GM21515 (cell line): ENCODE results near the gene RUNX1.
"Not testable (repeated sequence)": the region's sequence is repeated elsewhere in the genome, so short reads cannot be mapped to it uniquely, and the experiment has no call there.

Source experiments
- ATAC-seq: cut with Tn5 transposase; IDR thresholded peaks from one replicate; pipeline ENCODE4 v1.9.1; 2021; ENCODE audit not compliant: unreplicated experiment

Gene RUNX1

DNA sequence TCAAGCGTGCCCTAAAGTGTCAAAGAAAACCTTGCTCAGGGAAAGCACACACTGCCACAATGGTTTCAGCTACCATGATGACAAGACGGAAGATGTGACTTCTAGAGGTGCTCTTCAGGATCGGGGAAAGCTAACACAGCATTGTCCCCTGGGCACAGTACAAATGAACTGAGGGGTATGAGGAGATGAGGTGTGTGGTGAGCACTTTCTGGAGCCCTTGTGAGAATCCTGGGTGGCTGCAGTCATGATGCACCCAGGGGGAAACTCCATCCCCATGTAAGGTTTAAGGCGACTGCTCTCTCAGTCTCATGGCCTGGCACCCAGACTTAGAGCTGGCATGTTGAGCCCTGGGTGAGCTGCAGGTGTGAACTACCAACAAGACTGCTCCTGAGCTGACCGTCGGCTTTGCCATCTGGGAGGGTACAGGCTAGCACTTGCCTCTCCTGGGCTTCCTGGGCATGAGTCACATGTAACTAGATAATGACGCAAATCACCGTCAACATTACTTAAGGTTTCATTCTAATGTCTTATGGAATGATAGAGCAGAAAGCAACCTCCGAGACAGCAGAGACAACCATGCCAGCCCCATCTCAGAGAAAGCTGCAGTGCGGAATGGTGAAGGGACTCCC lies 235.7 kb downstream of the RUNX1 start:
- ATAC-seq, result no peak

GRCh38 chr21:34812504-34813265 lies 236.4 kb downstream of the RUNX1 start:
- ATAC-seq, result no peak

DNA sequence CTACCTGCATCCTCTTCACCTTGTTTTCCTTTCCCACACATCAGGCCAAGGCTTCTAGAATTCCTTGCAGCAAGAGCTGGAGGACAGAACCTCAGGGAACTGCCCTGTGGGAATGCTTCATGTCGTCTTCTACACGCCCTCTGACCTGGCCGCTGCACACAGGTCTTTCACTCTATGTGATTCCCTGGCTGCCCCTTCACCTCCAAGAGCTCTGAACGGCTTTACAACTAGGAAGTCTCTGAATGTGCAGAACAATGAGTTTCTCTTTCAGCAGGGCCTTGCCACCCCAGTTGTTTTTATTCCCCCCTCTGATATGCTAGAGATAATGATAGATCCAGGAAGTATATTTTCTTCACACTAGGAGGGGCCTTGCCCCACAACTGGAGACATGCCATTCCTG lies 237.7 kb downstream of the RUNX1 start:
- no peak for ATAC-seq

DNA sequence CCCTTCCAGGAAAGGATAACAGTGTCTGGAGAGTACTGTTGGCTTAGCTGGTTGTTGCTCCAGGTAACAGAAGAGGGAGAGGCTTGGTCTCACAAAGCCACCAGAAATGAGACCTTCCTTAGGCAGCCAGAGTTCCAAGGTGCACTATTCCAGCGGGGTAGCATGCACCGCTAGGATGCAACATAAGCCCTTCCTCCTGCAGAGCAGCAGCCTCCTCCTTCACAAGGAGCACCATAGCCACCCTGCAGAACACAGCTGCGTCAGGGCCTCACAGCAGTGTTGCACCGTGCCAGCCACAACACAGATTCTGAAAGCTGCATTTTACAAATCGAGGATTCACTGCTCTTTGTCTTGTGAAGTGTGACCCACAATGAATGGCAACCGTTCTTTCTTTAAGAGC lies 238.3 kb downstream of the RUNX1 start:
- no peak for ATAC-seq

GRCh38 chr21:34809822-34810221 lies 239.3 kb downstream of the RUNX1 start:
- ATAC-seq, result no peak

GRCh38 chr21:34808569-34809204 lies 240.4 kb downstream of the RUNX1 start:
- ATAC-seq, result no peak

DNA sequence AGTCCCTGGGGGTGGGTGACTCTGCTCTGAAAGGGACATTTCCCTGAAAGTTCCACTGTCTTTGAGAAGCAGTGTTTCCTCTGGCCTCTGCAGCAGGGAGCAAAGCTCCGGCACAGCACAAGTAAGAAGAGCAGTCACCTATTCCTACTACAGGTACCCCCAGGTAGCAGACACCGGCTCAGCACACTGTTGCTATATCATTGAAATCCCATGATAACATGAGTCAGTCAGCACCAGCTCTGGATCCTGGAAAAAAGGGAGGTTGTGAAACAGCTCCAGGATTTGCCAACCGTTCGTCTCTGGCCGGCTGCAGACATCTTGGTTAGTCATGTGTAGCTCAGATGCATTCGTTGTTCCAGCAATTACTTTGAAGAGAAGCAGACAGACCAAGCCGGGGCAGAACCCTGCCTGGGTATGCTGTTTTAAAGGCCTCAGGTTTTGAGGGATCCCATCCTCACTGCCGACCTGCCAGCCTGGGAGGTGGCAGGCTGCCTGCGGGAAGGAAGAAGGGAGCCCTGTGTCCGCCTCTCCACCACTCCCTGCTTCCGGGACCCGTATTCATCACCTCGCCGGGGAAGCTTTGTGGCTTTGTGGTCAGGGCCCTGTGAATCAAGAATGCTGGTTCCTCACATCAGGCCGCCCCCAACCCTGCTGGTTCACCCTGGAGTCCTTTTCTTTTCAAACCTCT lies 241.1 kb downstream of the RUNX1 start:
- ATAC-seq, result no peak

DNA sequence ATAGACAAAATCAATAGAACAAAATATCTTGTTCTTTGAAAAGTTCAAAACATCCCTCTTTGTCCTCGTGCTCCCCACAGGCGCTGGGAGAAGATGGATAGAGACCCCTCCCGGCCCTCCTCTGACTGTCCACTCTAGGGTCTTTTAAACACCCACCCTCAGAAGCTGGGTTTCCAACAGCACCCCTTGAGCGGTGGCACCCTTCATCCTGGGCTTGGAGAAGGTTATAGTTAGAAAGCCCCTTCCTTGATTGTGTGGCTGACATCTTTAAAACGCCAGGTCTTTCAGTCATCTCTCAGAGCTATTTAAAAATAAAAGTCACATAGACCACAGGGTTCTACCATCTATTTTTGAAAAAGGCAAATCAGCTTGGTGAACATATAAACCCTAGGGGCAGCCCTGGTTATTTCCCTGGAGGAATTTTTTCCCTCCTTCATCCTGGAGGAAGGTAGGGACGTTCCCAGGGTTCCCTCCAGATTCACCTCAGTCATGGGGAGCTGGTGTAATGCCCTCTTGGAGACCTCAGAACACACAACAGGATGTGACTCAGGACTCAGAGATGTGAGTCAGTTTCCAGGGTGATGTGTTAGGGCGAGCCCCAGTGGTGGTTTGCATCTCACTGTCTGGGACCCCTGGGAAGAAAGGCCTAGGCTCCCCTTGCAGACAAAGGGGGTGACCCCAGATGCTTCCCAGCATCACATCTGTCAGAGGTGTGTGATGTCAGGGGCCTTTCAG lies 241.8 kb downstream of the RUNX1 start:
- ATAC-seq, result no peak

GRCh38 chr21:34806423-34806822 lies 242.7 kb downstream of the RUNX1 start:
- ATAC-seq, result no peak

- ATAC-seq, result no peak
These were observed 243.9 kb downstream of the RUNX1 start for GRCh38 chr21:34805157-34805556.

GRCh38 chr21:34804584-34804983 lies 244.5 kb downstream of the RUNX1 start:
- not testable (repeated sequence) for ATAC-seq

GRCh38 chr21:34803782-34804370 lies 245.2 kb downstream of the RUNX1 start:
- no peak for ATAC-seq

GRCh38 chr21:34802180-34802899 lies 246.8 kb downstream of the RUNX1 start:
- no peak for ATAC-seq

GRCh38 chr21:34801519-34802132 lies 247.5 kb downstream of the RUNX1 start:
- ATAC-seq, result no peak

DNA sequence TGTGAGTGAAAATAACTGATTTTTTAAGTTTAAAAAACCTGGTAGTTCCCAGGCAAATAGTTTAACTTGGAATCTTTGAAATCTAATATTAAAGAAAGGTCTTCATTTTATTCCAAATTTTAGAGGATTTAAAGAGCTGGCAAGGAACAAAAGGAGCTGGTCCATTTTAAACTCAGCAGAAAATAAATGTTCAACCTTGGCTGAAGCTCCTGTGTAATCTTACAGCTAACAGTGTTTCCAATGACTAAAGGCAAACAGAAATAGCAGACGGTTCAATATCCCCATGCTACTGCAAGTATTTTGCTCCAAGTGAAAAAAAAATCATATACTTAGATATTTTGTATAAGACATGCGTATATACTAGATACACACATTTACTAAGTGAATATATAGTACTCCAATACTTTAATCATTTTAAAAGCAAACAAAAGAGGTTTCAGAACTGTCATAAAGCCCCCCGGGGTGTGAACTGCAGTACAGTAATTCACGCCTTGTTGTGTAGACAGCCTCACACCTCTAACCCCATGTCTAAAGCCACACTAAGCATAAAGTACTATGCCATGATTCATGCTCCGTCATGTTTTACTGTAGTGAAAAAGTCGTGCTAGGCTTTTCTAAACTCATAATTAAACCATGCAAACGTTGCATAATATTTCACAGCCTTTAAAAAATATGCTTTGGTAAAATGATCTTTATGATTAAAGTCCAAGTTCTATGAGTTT lies 248.1 kb downstream of the RUNX1 start:
- no peak for ATAC-seq

- no peak for ATAC-seq
These were observed 250.0 kb downstream of the RUNX1 start for GRCh38 chr21:34799092-34799491.

DNA sequence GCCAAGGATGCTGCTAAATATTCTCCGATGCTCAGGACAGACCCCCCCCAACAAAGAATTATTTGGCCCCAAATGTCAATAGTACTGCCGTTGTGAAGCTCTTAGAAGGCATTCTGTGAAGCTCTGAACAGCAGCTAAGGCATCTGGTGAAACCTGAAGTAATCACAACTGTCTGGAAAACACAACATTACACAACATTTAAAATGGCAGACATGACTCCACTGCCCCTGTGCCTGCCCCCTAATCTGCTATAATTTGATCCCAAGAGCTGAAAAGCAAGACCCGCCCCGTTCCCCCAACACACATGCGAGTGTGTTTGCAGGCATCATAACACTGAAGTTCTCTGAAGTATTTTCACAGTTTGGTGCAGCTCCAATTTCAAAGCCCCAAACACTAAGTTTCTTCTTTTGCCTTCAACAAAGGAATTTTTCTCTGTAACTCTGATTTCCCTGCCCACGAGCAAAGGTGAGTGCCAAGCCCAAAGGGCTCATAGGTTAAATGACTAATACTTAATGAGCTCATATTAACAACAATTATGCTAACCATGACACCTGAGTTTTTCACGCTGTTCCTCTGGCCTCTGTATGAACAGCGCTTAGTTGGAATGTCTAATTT lies 251.1 kb downstream of the RUNX1 start:
- ATAC-seq, result no peak

GRCh38 chr21:34797201-34797525 lies 251.9 kb downstream of the RUNX1 start:
- ATAC-seq, result no peak
